Cardiac fibroblast (primary cell): ENCODE data around the gene SLC14A1.

Experiments used
- DNase-seq, 2 donors: peaks; one replicate each; pipeline versions ENCODE4 v3.0.0 to v3.0.0-alpha.2; 2010; ENCODE audit warnings: low read depth in 2 of 2
- H3K4me3 ChIP-seq, 2 donors: replicated peaks in 1 of 2; 1 replicate in 1 of 2; 2 replicates in 1 of 2; pipeline ENCODE4 v1.5.1; 2011; ENCODE audit warnings: low read depth in 2 of 2, low read length in 2 of 2, mild to moderate bottlenecking in 2 of 2, moderate library complexity in 1 of 2
- TF ChIP-seq, protein P1 (sequence below): IDR thresholded peaks from one replicate; pipeline ENCODE4 v1.5.1; 2011; ENCODE audit warnings: low read depth, mild to moderate bottlenecking, low read length, inconsistent platforms

SLC14A1 gene

DNA sequence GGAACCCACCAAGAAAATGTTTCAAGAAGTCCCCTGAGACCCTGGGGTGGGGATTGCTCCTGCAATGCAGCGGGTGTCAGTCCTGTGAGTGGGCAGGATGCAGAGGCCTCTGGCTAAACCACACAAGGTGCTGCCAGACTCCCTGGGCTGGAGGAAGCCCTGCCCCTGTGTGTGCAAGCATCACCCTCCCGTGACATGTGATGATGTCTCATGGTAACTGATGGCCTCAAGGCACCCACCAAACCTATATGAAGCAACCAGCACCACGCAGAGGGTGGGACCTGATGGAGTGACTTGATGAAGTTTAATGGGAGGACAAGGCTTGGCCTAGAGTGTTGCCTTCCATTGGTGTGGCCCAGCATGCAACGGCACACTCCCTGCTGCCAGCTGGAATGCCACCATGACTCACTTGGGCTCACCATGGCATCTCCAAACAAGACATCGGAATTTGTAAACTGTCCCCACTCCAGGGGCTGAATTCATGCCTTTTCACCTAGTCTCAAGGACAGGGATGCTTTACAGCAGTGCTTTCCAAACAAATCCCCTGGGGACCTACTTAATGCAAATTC is 8.7 kb upstream of the SLC14A1 start:
- TF ChIP-seq, protein P1, sequence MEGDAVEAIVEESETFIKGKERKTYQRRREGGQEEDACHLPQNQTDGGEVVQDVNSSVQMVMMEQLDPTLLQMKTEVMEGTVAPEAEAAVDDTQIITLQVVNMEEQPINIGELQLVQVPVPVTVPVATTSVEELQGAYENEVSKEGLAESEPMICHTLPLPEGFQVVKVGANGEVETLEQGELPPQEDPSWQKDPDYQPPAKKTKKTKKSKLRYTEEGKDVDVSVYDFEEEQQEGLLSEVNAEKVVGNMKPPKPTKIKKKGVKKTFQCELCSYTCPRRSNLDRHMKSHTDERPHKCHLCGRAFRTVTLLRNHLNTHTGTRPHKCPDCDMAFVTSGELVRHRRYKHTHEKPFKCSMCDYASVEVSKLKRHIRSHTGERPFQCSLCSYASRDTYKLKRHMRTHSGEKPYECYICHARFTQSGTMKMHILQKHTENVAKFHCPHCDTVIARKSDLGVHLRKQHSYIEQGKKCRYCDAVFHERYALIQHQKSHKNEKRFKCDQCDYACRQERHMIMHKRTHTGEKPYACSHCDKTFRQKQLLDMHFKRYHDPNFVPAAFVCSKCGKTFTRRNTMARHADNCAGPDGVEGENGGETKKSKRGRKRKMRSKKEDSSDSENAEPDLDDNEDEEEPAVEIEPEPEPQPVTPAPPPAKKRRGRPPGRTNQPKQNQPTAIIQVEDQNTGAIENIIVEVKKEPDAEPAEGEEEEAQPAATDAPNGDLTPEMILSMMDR = no peak
- no peak overlapping the region for H3K4me3 ChIP-seq

DNA sequence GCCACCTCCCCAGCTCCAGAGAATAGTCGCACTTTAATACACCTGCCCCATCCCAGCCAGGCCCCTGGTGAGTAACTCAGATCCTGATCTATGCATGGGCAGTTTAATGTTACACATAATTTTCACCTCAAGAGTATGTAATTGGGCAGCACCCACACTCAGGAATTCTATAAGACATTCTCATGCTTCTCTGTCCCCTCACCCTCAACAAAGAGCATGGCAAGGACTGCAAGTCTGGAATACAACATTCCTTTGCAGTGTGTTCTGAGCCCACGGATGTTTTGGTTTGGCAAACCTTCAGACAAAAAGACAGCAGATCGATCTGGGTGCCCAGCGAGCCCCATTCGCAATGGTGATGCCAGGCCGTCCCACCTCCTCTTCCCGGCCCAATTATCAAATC is 4.9 kb upstream of the SLC14A1 start:
- TF ChIP-seq, protein P1 = no peak
- H3K4me3 ChIP-seq = no peak overlapping the region
- DNase-seq = no peak

More for the DNA sequence above, 8.7 kb upstream of the SLC14A1 start:
- DNase-seq = no peak

DNA sequence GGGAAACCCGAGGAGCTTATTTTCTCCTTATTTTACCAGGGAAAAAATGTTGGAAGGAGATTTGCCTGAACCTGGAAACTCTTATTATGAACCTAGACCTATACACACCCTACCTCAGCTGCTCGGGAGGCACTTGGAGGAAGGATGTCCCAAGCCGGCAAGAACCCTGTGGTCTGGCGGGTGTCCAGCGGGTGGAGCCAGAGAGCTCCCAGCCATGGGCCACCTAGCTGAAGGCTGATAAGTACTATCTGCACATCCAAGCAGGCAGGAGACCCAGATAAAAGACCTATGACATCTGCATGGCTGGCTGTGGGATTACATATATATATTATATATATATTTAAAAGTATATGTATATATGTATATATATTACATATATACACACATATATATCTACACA is 1.1 kb upstream of the SLC14A1 start:
- peak; percentile 68 to 79 for DNase-seq
- H3K4me3 ChIP-seq = no peak overlapping the region
- TF ChIP-seq, protein P1 = peak; percentile 95

DNA sequence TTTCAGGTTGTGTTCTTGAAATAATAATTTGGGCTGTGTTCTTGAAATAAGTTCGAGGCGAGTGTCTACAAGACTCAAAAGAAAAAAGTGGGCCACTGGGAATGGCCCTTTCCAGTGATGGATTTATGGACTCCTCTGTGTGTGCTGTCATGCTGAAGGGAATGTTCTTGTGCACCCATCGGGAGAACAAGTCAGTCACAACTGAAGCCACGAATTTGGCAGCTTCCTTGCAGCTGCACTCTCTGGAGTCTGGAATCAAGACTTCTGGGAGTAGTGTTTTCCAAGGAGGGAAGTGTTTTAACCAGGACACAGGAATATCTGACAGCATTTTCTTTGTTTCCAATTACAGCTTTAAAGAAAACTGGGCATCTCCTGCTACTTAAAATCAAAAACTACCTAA is 620 bp downstream of the SLC14A1 start:
- no peak for DNase-seq
- no peak overlapping the region for H3K4me3 ChIP-seq
- TF ChIP-seq, protein P1 = no peak

DNA sequence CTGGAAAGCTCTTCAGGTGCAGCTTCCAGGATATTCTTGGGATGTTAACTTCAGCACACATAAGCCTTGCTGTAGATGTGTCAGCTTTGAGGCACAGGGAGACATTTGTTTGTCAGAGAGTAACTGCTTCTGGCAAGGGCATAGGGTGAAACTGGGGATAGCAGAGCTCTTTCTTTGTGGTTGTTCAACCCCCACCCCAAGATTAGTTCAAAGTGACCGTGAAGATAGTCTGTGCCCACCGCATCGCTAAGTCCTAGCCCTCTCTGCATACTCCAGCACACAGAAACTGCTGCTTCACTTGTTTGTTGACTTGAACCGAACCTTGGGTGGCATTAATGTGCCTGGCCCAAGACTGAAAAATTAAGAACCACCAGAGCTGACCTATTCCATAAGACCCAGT is 1.4 kb downstream of the SLC14A1 start:
- DNase-seq = no peak
- TF ChIP-seq, protein P1 = no peak
- no peak overlapping the region for H3K4me3 ChIP-seq

DNA sequence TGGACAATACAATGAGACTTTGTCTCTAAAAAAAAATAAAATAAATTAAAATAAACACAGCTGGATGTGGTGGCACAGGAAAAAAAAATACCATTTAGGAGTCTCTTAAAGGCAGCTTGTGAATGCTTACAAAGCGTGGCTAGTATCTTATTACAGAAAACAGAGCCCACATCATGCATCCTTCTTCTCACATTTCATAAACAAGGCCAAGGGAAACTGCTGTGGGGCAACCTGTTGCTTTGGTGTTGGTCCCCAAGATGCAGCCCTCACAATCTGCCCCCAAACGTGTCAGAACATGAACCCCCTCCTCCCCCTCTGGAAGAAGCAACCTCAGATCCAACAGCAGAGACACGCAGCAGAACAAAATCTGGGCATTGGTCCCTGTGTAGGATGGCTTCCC is 2.6 kb downstream of the SLC14A1 start:
- TF ChIP-seq, protein P1 = no peak
- no peak for DNase-seq

DNA sequence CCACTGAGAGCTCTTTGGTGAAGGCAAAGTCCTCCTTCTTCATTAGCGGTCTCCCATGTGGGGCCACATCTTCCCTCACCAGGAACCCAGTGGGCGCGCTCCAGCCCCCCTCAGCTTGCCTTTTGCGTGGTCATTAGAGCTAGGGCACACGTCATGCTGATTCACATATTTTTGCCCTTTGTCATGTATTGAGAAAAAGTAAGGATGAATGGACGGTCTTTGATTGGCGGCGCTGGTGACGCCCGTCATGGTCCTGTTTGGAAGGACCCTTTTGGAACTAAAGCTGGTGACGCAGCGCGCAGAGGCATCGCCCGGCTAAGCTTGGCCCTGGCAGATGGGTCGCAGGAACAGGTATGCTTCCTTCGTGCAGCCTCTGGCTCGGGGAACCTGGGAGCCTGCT is 3.1 kb downstream of the SLC14A1 start:
- TF ChIP-seq, protein P1 = no peak
- no peak for DNase-seq
- no peak overlapping the region for H3K4me3 ChIP-seq

More for the DNA sequence above, 2.6 kb downstream of the SLC14A1 start:
- H3K4me3 ChIP-seq = no peak overlapping the region
